K562 (cell line): ENCODE measurements around the gene APPL2. TPM values are rescaled to one million over a fixed set of nuclear protein-coding genes. Genes with fewer than 3 reads are reported as not detected.

ENCODE experiments used
- ATAC-seq: fragments of 200-7000 bp; cut with Tn5 transposase; 3 replicates; pipeline ENCODE4 v1.9.1; 2020; ENCODE audit warnings: moderate library complexity
- BruUV-seq: library from RNA; stranded (reverse); fragments of 400-500 nt; replicated peaks from 2 replicates; lab custom pipeline; 2021; lab: Mats Ljungman, UMichigan
- CTCF ChIA-PET: fragments of 300-600 bp; formaldehyde crosslinking; extraction: SDS; loops from one replicate; lab custom pipeline; 2021; ENCODE audit warnings: low intra/inter-chr PET ratio; lab: Yijun Ruan, JAX
- POLR2A ChIA-PET: fragments of 300-600, 350-650 bp; sonication (Branson Sonifier 250); formaldehyde crosslinking; extraction: SDS; loops from one replicate; lab custom pipeline; 2021; ENCODE audit warnings: antibody characterized with exemption, inconsistent platforms; lab: Yijun Ruan, JAX
- DNase-seq, 4 experiments: peaks; one replicate each; pipeline versions ENCODE4 v3.0.0 to v3.0.0-alpha.2; 2011 to 2018; ENCODE audit warnings: low spot score in 3 of 4, mixed read lengths in 3 of 4; ENCODE audit errors: extremely low read depth in 1 of 4
- FAIRE-seq: peaks from 2 replicates; lab custom pipeline; 2011; peaks lifted over from hg19 to GRCh38; lab: Jason Lieb, UNC
- H2AFZ ChIP-seq: 2 replicates; pipeline ENCODE4 v1.6.0; 2011; ENCODE audit warnings: low read depth, low read length, control low read depth, inconsistent platforms
- H3K27ac ChIP-seq: fragments of 200-600 bp; 3 replicates; pipeline ENCODE4 v1.8.0; 2011; ENCODE audit warnings: low read depth, mild to moderate bottlenecking, control low read depth, inconsistent platforms, low read length, moderate library complexity, mixed read lengths; ENCODE audit errors: extremely low read depth
- H3K27me3 ChIP-seq, 2 experiments: fragments of 300-600 bp in 1 of 2; 2 replicates in 1 of 2; 3 replicates in 1 of 2; pipeline versions ENCODE4 v1.6.0 to v1.8.0; 2011; ENCODE audit warnings: inconsistent platforms in 2 of 2, low read length in 2 of 2, mild to moderate bottlenecking in 1 of 2, mixed read lengths in 1 of 2, moderate library complexity in 1 of 2; ENCODE audit not compliant: control insufficient read depth in 2 of 2, insufficient read depth in 2 of 2
- H3K36me3 ChIP-seq: fragments of 300-600 bp; 3 replicates; pipeline ENCODE4 v1.8.0; 2011; ENCODE audit warnings: mild to moderate bottlenecking, low read length, inconsistent platforms; ENCODE audit not compliant: control insufficient read depth, insufficient read depth
- H3K4me1 ChIP-seq, 2 experiments: fragments of 200-600 bp in 1 of 2; replicated peaks in 1 of 2; 2 replicates in 1 of 2; 3 replicates in 1 of 2; pipeline versions ENCODE4 v1.5.1 to v1.8.0; 2011; ENCODE audit warnings: inconsistent platforms in 2 of 2, low read length in 2 of 2, mild to moderate bottlenecking in 1 of 2, mixed read lengths in 1 of 2, moderate library complexity in 1 of 2; ENCODE audit not compliant: control insufficient read depth in 2 of 2, insufficient read depth in 2 of 2
- H3K4me2 ChIP-seq: 2 replicates; pipeline ENCODE4 v1.6.1; 2011; ENCODE audit warnings: low read length, control low read depth, inconsistent platforms, mixed read lengths; ENCODE audit not compliant: insufficient read depth
- H3K4me3 ChIP-seq: fragments of 200-600 bp; sonication (generic), shearing (Covaris generic); 2 replicates; pipeline ENCODE4 v1.5.1; 2016; ENCODE audit warnings: control low read depth, inconsistent platforms
- H3K79me2 ChIP-seq: fragments of 200-600 bp; 3 replicates; pipeline ENCODE4 v1.8.0; 2011; ENCODE audit warnings: low read length, inconsistent platforms; ENCODE audit not compliant: control insufficient read depth, insufficient read depth
- H3K9ac ChIP-seq, 2 experiments: 2 replicates each; pipeline versions ENCODE4 v1.6.0 to v1.6.1; 2011; ENCODE audit warnings: low read depth in 2 of 2, low read length in 2 of 2, control low read depth in 1 of 2, inconsistent platforms in 1 of 2, mild to moderate bottlenecking in 1 of 2, mixed read lengths in 1 of 2; ENCODE audit not compliant: insufficient read depth in 1 of 2
- H3K9me1 ChIP-seq: one replicate; pipeline ENCODE4 v1.6.0; 2011; ENCODE audit warnings: inconsistent platforms, mild to moderate bottlenecking, low read length, moderate library complexity; ENCODE audit not compliant: control insufficient read depth, insufficient read depth
- H3K9me3 ChIP-seq: replicated peaks from 2 replicates; pipeline ENCODE4 v1.5.1; 2011; ENCODE audit warnings: low read depth, low read length, inconsistent platforms; ENCODE audit not compliant: control insufficient read depth, insufficient read depth
- H4K20me1 ChIP-seq: replicated peaks from 2 replicates; pipeline ENCODE4 v1.6.1; 2011; ENCODE audit warnings: low read length, inconsistent platforms, mixed read lengths; ENCODE audit not compliant: control insufficient read depth, insufficient read depth
- CBX1 ChIP-seq: sonication (generic); IDR thresholded peaks from 2 replicates; pipeline ENCODE4 v1.6.1; 2016; ENCODE audit warnings: antibody characterized with exemption, low read depth, mild to moderate bottlenecking
- ELF2 ChIP-seq: fragments of 250-450 bp; sonication (Bioruptor Pico); IDR thresholded peaks from 2 replicates; pipeline ENCODE4 v1.5.0; 2021; ENCODE audit warnings: mild to moderate bottlenecking
- HDAC2 ChIP-seq: fragments of 450-650 bp; IDR thresholded peaks from 2 replicates; pipeline ENCODE4 v1.6.1; 2016; ENCODE audit warnings: mild to moderate bottlenecking
- HIVEP1 ChIP-seq: fragments of 250-450 bp; sonication (Bioruptor Pico); IDR thresholded peaks from 2 replicates; pipeline ENCODE4 v1.4.0; 2020; ENCODE audit warnings: mild to moderate bottlenecking
- KAT2B ChIP-seq: IDR thresholded peaks from one replicate; pipeline ENCODE4 v1.6.1; 2012; ENCODE audit warnings: low read depth, mild to moderate bottlenecking, control low read depth, inconsistent platforms, low read length, moderate library complexity
- KDM1A ChIP-seq, 2 experiments: fragments of 450-650 bp; IDR thresholded peaks; 2 replicates each; pipeline ENCODE4 v1.6.1; 2016; ENCODE audit warnings: mild to moderate bottlenecking in 2 of 2
- NCOA1 ChIP-seq: fragments of 450-650 bp; IDR thresholded peaks from 2 replicates; pipeline ENCODE4 v1.6.1; 2016; ENCODE audit warnings: low read depth
- NR2F6 ChIP-seq: fragments of 450-650 bp; formaldehyde crosslinking; IDR thresholded peaks from 2 replicates; pipeline ENCODE4 v1.4.0; 2020; ENCODE audit warnings: mild to moderate bottlenecking
- THRB ChIP-seq: fragments of 450-650 bp; formaldehyde crosslinking; conservative IDR thresholded peaks from 2 replicates; pipeline ENCODE4 v1.4.0; 2022; ENCODE audit warnings: mild to moderate bottlenecking, missing genetic modification characterization
- ZBTB34 ChIP-seq: fragments of 250-450 bp; sonication (Bioruptor Pico); IDR thresholded peaks from 2 replicates; pipeline ENCODE4 v1.8.0; 2021; ENCODE audit warnings: mild to moderate bottlenecking, moderate library complexity
- ZNF24 ChIP-seq: fragments of 450-650 bp; IDR thresholded peaks from 2 replicates; pipeline ENCODE4 v1.6.1; 2016
- ZNF655 ChIP-seq: fragments of 250-450 bp; sonication (Bioruptor Pico); IDR thresholded peaks from 2 replicates; pipeline ENCODE4 v1.5.0; 2021
- ZNF778 ChIP-seq: fragments of 450-650 bp; formaldehyde crosslinking; IDR thresholded peaks from 2 replicates; pipeline ENCODE4 v1.4.0; 2020; ENCODE audit warnings: mild to moderate bottlenecking, moderate library complexity
- WGBS: fragments of 100-300 bp; shearing (Covaris generic); methylation state at CpG from one replicate; pipeline ENCODE4 v1.1.6; 2016; ENCODE audit warnings: low coverage, mixed read lengths; ENCODE audit not compliant: insufficient coverage; ENCODE audit errors: missing lambda C conversion rate; 5-methylcytosine and 5-hydroxymethylcytosine counted together
- in situ Hi-C: fragments of 300-500 bp; cut with MboI; formaldehyde crosslinking; loops from 4 replicates; pipeline ENCODE4 v1.15.0; 2018; ENCODE audit warnings: inconsistent platforms, mixed read lengths
- intact Hi-C: fragments of 100-400 bp; cut with micrococcal nuclease; formaldehyde crosslinking; loops from 2 replicates; pipeline ENCODE4 v1.14.2; 2022
- polyA plus RNA-seq, 8 experiments: library from polyadenylated mRNA; depleted of rRNA in 4 of 8; stranded (reverse) in 5 of 8; unstranded in 3 of 8; fragments of >200 nt; fragmentation: Nextera tagmentation in 2 of 8; fragmentation: Illumina TruSeq in 1 of 8; extraction: Ambion mirVana in 2 of 8; extraction: Trizol in 1 of 8; gene quantifications; 2 replicates each; pipeline versions ENCODE4 v1.2.1 to v1.2.3, GENCODE V29; 2011 to 2014; ENCODE audit warnings: inconsistent platforms in 1 of 8, missing spikeins in 1 of 8
- total RNA-seq, 7 experiments: library from RNA; depleted of rRNA in 6 of 7; stranded (reverse); fragments of >200 nt in 6 of 7; fragmentation: Illumina TruSeq in 2 of 7; extraction: Trizol in 2 of 7; gene quantifications; 2 replicates each; pipeline versions ENCODE4 v1.2.1 to v1.2.3, GENCODE V29; 2011 to 2021; ENCODE audit warnings: low replicate concordance in 1 of 7

Gene APPL2
- total and polyA plus RNA-seq, 9 of the 15 experiments (the other 6 are each of a cell fraction or from before 2014, with no cell fraction given), result 2.1 to 14.4 (median 8.2) TPM

- TF ChIP-seq ZNF778 (CRISPR knock-in tag) (no peak), KDM1A (IDR thresholded peaks at IDR 0.05) (no peak), ZBTB34 (CRISPR knock-in tag) (no peak)
These were observed 1.8 kb downstream of the APPL2 start (continued) for GRCh38 chr12:105234197-105234596.

GRCh38 chr12:105233041-105233905, 2.7 kb downstream of the APPL2 start:
- in situ Hi-C loops (no loop called here), intact Hi-C loops (no loop called here)
- Histone ChIP-seq H3K9me3 (no peaks in the 10 kb centered on the region), H3K36me3 (peaks cover 3% of the 10 kb centered on the region; the same call in 2 of the 3 replicates), H3K9me1 (no peaks in the 10 kb centered on the region), H3K27me3 (no peaks in the 10 kb centered on the region), H3K4me3 (no peak overlapping the region), H3K4me1 (peaks cover 7 to 23% of the 10 kb centered on the region in 2 experiments; a peak in 4 of 5 replicates), H4K20me1 (no peaks in the 10 kb centered on the region), H3K79me2 (peaks cover 7% of the 10 kb centered on the region; the same call in 2 of the 3 replicates), H2AFZ (no peak overlapping the region), H3K27ac (no peak overlapping the region), H3K9ac (no peak overlapping the region), H3K4me2 (no peak overlapping the region)
- ChIA-PET POLR2A (interaction anchor here (1.0 to 2.0 kb wide), 4 partner anchors 9 to 44 kb away, joined by 3 to 7 read pairs (median 4); no protein-coding TSS in a partner anchor), CTCF (no interaction called here)
- no peak for FAIRE-seq
- 41% methylated on average over 4 of the region's 4 CpGs for WGBS
- no peak for DNase-seq
- no peak for ATAC-seq
- no TSS peak for BruUV-seq
- no peak for TF ChIP-seq CBX1
- TF ChIP-seq ZNF24, result no peak
- TF ChIP-seq HDAC2, result no peak
- no peak for TF ChIP-seq ELF2 (CRISPR knock-in tag)
- TF ChIP-seq THRB (CRISPR knock-in tag), result no peak
- no peak for TF ChIP-seq NR2F6 (CRISPR knock-in tag)
- no peak for TF ChIP-seq NCOA1
- TF ChIP-seq KAT2B, result no peak
- TF ChIP-seq ZNF655 (CRISPR knock-in tag), result no peak
- TF ChIP-seq HIVEP1 (CRISPR knock-in tag), result no peak
